Esophagus muscularis mucosa (tissue), 4 donors: ENCODE data around the gene IQGAP1. TPM values are rescaled to one million over a fixed set of nuclear protein-coding genes. Genes with fewer than 3 reads are reported as not detected.

Source experiments
- DNase-seq: peaks from one replicate; pipeline ENCODE4 v3.0.0-alpha.2; 2017; ENCODE audit errors: extremely low spot score
- H3K27ac ChIP-seq, 4 donors: fragments of 200-600 bp; sonication (generic); replicated peaks in 1 of 4; 1 replicate in 3 of 4; 2 replicates in 1 of 4; pipeline ENCODE4 v1.5.1; 2016 to 2019; ENCODE audit warnings: mild to moderate bottlenecking in 1 of 4
- H3K27me3 ChIP-seq, 4 donors: fragments of 200-600 bp; sonication (generic); one replicate each; pipeline versions ENCODE4 v1.5.1 to v1.6.0; 2016 to 2019
- H3K36me3 ChIP-seq, 4 donors: fragments of 200-600 bp; sonication (generic); one replicate each; pipeline ENCODE4 v1.5.1; 2016 to 2019
- H3K4me1 ChIP-seq, 4 donors: fragments of 200-600 bp; sonication (generic); one replicate each; pipeline ENCODE4 v1.5.1; 2016 to 2019
- H3K4me3 ChIP-seq, 4 donors: fragments of 200-600 bp; sonication (generic); 1 replicate in 2 of 4; 2 replicates in 2 of 4; pipeline ENCODE4 v1.5.1; 2016 to 2019; ENCODE audit warnings: mild to moderate bottlenecking in 4 of 4, moderate library complexity in 1 of 4
- H3K9me3 ChIP-seq, 4 donors: fragments of 200-600 bp; sonication (generic); 1 replicate in 3 of 4; 2 replicates in 1 of 4; pipeline ENCODE4 v1.5.1; 2016 to 2019
- CTCF ChIP-seq, 3 experiments: fragments of 200-600 bp in 2 of 3; fragments of 450-650 bp in 1 of 3; sonication (generic) in 2 of 3; IDR thresholded peaks; one replicate each; pipeline ENCODE4 v1.5.1; 2017 to 2019; ENCODE audit warnings: antibody characterized with exemption in 3 of 3, mild to moderate bottlenecking in 2 of 3, moderate library complexity in 1 of 3
- EP300 ChIP-seq: sonication (generic); formaldehyde crosslinking; IDR thresholded peaks from one replicate; pipeline ENCODE4 v1.6.1; 2017; ENCODE audit warnings: antibody characterized with exemption
- POLR2A ChIP-seq: fragments of 450-650 bp; IDR thresholded peaks from one replicate; pipeline ENCODE4 v1.6.1; 2017; ENCODE audit warnings: antibody characterized with exemption, moderate library complexity, mild to moderate bottlenecking, low read depth
- POLR2AphosphoS5 ChIP-seq, 2 donors: sonication (generic); formaldehyde crosslinking; IDR thresholded peaks; one replicate each; pipeline ENCODE4 v1.6.1; 2017; ENCODE audit warnings: antibody characterized with exemption in 2 of 2
- WGBS: methylation state at CpG from one replicate; pipeline ENCODE4 v1.1.5; 2018; 5-methylcytosine and 5-hydroxymethylcytosine counted together
- intact Hi-C: fragments of 100-400 bp; cut with DNase I; formaldehyde crosslinking; loops from one replicate; pipeline ENCODE4 v1.15.1; 2023
- total RNA-seq, 4 donors: library from RNA; depleted of rRNA; stranded (reverse); fragments of >200 nt; gene quantifications; one replicate each; pipeline versions ENCODE4 v1.1.0 to v1.2.1, GENCODE V29; 2016

Gene IQGAP1
- total RNA-seq, 4 donors from 2014 or later = 212 to 293 (median 251) TPM

- DNase-seq = no peak
- WGBS = 30% methylated on average over 5 of the region's 6 CpGs
- intact Hi-C loops = no loop called here
- H3K4me1 ChIP-seq = peaks cover 66 to 80% (median 76%) of the 10 kb centered on the region in 4 donors
- H3K27ac ChIP-seq = peak overlapping the region; percentile 79 to 88 (median 85)
- H3K4me3 ChIP-seq = peak overlapping the region; percentile 14 to 31 (median 26)
- no peaks in the 10 kb centered on the region for H3K36me3 ChIP-seq
- H3K9me3 ChIP-seq = no peaks in the 10 kb centered on the region
- no peaks in the 10 kb centered on the region for H3K27me3 ChIP-seq
- TF ChIP-seq POLR2AphosphoS5 (IDR thresholded peaks at IDR 0.05) (peak; percentile 39 to 70), POLR2A (no peak), EP300 (peak; percentile 73)
Measured at GRCh38 chr15:90419738-90420406, 31.8 kb downstream of the IQGAP1 start.

- Histone ChIP-seq H3K9me3 (no peaks in the 10 kb centered on the region), H3K4me1 (peaks cover 71 to 81% (median 77%) of the 10 kb centered on the region in 4 donors), H3K4me3 (peak overlapping the region; percentile 14 to 31 (median 26)), H3K27me3 (no peaks in the 10 kb centered on the region), H3K27ac (peak overlapping the region; percentile 79 to 88 (median 85)), H3K36me3 (no peaks in the 10 kb centered on the region)
- no peak for DNase-seq
- intact Hi-C loops = no loop called here
- 55% methylated on average over 1 of the region's 1 CpG for WGBS
- no peak for TF ChIP-seq CTCF (IDR thresholded peaks at IDR 0.05)
- TF ChIP-seq EP300 = no peak
- no peak for TF ChIP-seq POLR2AphosphoS5 (IDR thresholded peaks at IDR 0.05)
- TF ChIP-seq POLR2A = no peak
Measured at GRCh38 chr15:90420451-90420850, 32.4 kb downstream of the IQGAP1 start.

GRCh38 chr15:90421527-90421926, 33.5 kb downstream of the IQGAP1 start:
- intact Hi-C loops = no loop called here
- Histone ChIP-seq H3K9me3 (no peaks in the 10 kb centered on the region), H3K4me3 (no peak overlapping the region), H3K4me1 (peaks cover 79 to 86% (median 84%) of the 10 kb centered on the region in 4 donors), H3K36me3 (peaks cover 0 to under 1% (median under 1%) of the 10 kb centered on the region in 4 donors), H3K27me3 (no peaks in the 10 kb centered on the region), H3K27ac (peak overlapping the region; percentile 79 to 88 (median 85))
- DNase-seq = no peak
- TF ChIP-seq POLR2A (no peak), CTCF (IDR thresholded peaks at IDR 0.05) (no peak), POLR2AphosphoS5 (IDR thresholded peaks at IDR 0.05) (no peak), EP300 (no peak)
- WGBS = 79% methylated on average over 3 of the region's 3 CpGs

GRCh38 chr15:90422043-90422442, 34.0 kb downstream of the IQGAP1 start:
- Histone ChIP-seq H3K27me3 (no peaks in the 10 kb centered on the region), H3K36me3 (peaks cover 0 to 5% (median 4%) of the 10 kb centered on the region in 4 donors), H3K9me3 (no peaks in the 10 kb centered on the region), H3K4me3 (no peak overlapping the region), H3K27ac (peak overlapping the region in 3 of 4 donors; percentile 2 to 88 (median 87)), H3K4me1 (peaks cover 79 to 86% (median 85%) of the 10 kb centered on the region in 4 donors)
- 50% methylated on average over 2 of the region's 2 CpGs for WGBS
- no peak for TF ChIP-seq CTCF (IDR thresholded peaks at IDR 0.05)
- TF ChIP-seq POLR2AphosphoS5 (IDR thresholded peaks at IDR 0.05) = no peak
- TF ChIP-seq EP300 = no peak
- no peak for TF ChIP-seq POLR2A
- intact Hi-C loops = no loop called here
- DNase-seq = no peak

GRCh38 chr15:90422936-90423335, 34.9 kb downstream of the IQGAP1 start:
- peaks cover 78 to 87% (median 84%) of the 10 kb centered on the region in 4 donors for H3K4me1 ChIP-seq
- 54% methylated on average over 3 of the region's 3 CpGs for WGBS
- no peak for DNase-seq
- H3K4me3 ChIP-seq = no peak overlapping the region
- peak overlapping the region; percentile 13 to 44 (median 41) for H3K27ac ChIP-seq
- intact Hi-C loops = no loop called here
- no peaks in the 10 kb centered on the region for H3K9me3 ChIP-seq
- no peaks in the 10 kb centered on the region for H3K27me3 ChIP-seq
- peaks cover 0 to 14% (median 11%) of the 10 kb centered on the region in 4 donors for H3K36me3 ChIP-seq
- no peak for TF ChIP-seq CTCF (IDR thresholded peaks at IDR 0.05)
- TF ChIP-seq POLR2A = no peak
- no peak for TF ChIP-seq POLR2AphosphoS5 (IDR thresholded peaks at IDR 0.05)
- TF ChIP-seq EP300 = no peak
